HG03432 (cell line): Measurements from ENCODE around the gene ATF4.
A peak's percentile ranks its signal among the peaks of the same experiment; 100 is the strongest.
"Not testable (repeated sequence)": the region's sequence is repeated elsewhere in the genome, so short reads cannot be mapped to it uniquely, and the experiment has no call there.

Experiments used
- ATAC-seq: cut with Tn5 transposase; IDR thresholded peaks from one replicate; pipeline ENCODE4 v1.9.1; 2021; ENCODE audit warnings: mild to moderate bottlenecking, moderate library complexity; ENCODE audit not compliant: unreplicated experiment

Gene ATF4

GRCh38 chr22:39489094-39490068 lies 31.0 kb upstream of the ATF4 start:
- ATAC-seq: no peak

- ATAC-seq: peak; percentile 71
Measured at GRCh38 chr22:39490135-39490798, 30.1 kb upstream of the ATF4 start.

- ATAC-seq: no peak
Measured at GRCh38 chr22:39490966-39491680, 29.2 kb upstream of the ATF4 start.

- no peak for ATAC-seq
Measured at GRCh38 chr22:39491696-39492095, 28.7 kb upstream of the ATF4 start.

GRCh38 chr22:39492186-39492585 lies 28.2 kb upstream of the ATF4 start:
- no peak for ATAC-seq

GRCh38 chr22:39493759-39494158 lies 26.6 kb upstream of the ATF4 start:
- ATAC-seq: no peak

GRCh38 chr22:39494471-39495120 lies 25.8 kb upstream of the ATF4 start:
- no peak for ATAC-seq

GRCh38 chr22:39496131-39496838 lies 24.1 kb upstream of the ATF4 start:
- no peak for ATAC-seq

GRCh38 chr22:39497429-39497828 lies 22.9 kb upstream of the ATF4 start:
- no peak for ATAC-seq

GRCh38 chr22:39498368-39498767 lies 22.0 kb upstream of the ATF4 start:
- ATAC-seq: no peak

- no peak for ATAC-seq
Measured at GRCh38 chr22:39498802-39499201, 21.6 kb upstream of the ATF4 start.

- ATAC-seq: no peak
Measured at GRCh38 chr22:39500101-39500500, 20.3 kb upstream of the ATF4 start.

GRCh38 chr22:39501644-39502108 lies 18.7 kb upstream of the ATF4 start:
- no peak for ATAC-seq

GRCh38 chr22:39502109-39502788 lies 18.1 kb upstream of the ATF4 start, which contains the start of gene MIEF1:
MIEF1 (plus strand) TSS chr22:39502290; CDS start chr22:39511295, 9,005 bp downstream.
- peak; percentile 86 for ATAC-seq

- peak; percentile 10 for ATAC-seq
Measured at GRCh38 chr22:39502789-39503409, 17.5 kb upstream of the ATF4 start.

- no peak for ATAC-seq
Measured at GRCh38 chr22:39503630-39504029, 16.7 kb upstream of the ATF4 start.

- no peak for ATAC-seq
Measured at GRCh38 chr22:39504071-39504470, 16.3 kb upstream of the ATF4 start.

GRCh38 chr22:39507021-39507420 lies 13.3 kb upstream of the ATF4 start:
- ATAC-seq: not testable (repeated sequence)

- ATAC-seq: no peak
Measured at GRCh38 chr22:39508393-39508792, 12.0 kb upstream of the ATF4 start.
